ENCODE measurements around the gene IL12RB2.
A peak's percentile ranks its signal among the peaks of the same experiment; 100 is the strongest.
"Not testable (repeated sequence)": the region's sequence is repeated elsewhere in the genome, so short reads cannot be mapped to it uniquely, and the experiment has no call there.

The IL12RB2 gene

DNA sequence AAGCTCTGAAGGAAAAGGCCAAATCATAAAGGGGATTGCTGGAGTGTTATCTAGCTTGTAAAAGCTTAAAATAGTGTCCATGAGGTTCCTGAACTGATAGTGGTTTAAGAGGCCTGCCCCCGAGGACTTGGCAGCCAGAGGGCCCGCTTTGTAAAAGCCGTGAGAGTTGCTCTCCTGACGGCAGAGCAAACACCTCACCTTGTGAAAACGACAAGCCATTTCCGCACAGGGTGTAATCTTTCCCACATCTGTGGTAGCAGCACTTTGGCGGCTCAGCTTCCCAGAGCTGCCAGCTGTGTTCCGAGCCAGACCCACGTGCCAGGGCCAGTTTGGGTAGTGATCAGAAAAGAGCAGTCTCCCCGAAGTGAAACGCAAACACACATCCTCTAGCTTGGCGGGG, 85.6 kb downstream of the IL12RB2 start:
- no peaks in the 10 kb centered on the region for H3K79me2 ChIP-seq (ENCODE audit: control insufficient read depth, insufficient read depth, low read length)
- no peak overlapping the region for H3K23ac ChIP-seq (ENCODE audit: low read length)
- H3K27me3 ChIP-seq (ENCODE audit: insufficient read depth, low read length, poor library complexity): no peaks in the 10 kb centered on the region
- H3K4ac ChIP-seq (ENCODE audit: low read depth, low read length): no peak overlapping the region
- no peaks in the 10 kb centered on the region for H3K79me1 ChIP-seq (ENCODE audit: low read length)
- peaks cover 2% of the 10 kb centered on the region for H3K4me1 ChIP-seq (ENCODE audit: control insufficient read depth, low read depth, low read length)
- H3K4me2 ChIP-seq (ENCODE audit: low read length): no peak overlapping the region
- no peak overlapping the region for H3K27ac ChIP-seq (ENCODE audit: low read depth, low read length)
- peak; percentile 43 for DNase-seq
- H3K4me3 ChIP-seq (ENCODE audit: low read length): no peak overlapping the region
- no CpG with 5 or more reads among the region's 12 CpGs for WGBS (ENCODE audit: extremely low coverage, insufficient coverage, low lambda C conversion rate)
- H4K5ac ChIP-seq (ENCODE audit: low read length): no peak overlapping the region
- no peak overlapping the region for H2BK5ac ChIP-seq (ENCODE audit: low read length)
- no peak overlapping the region for H2BK15ac ChIP-seq (replicated peaks; ENCODE audit: low read depth)
- no peaks in the 10 kb centered on the region for H3K36me3 ChIP-seq (ENCODE audit: control insufficient read depth, insufficient read depth, low read length)
- H4K8ac ChIP-seq (ENCODE audit: low read depth, low read length): no peak overlapping the region
- H3K56ac ChIP-seq (ENCODE audit: low read length): no peak overlapping the region
- H3K18ac ChIP-seq (ENCODE audit: low read length): no peak overlapping the region
- H3K9ac ChIP-seq (ENCODE audit: low read length): no peak overlapping the region
- no peak overlapping the region for H2AK5ac ChIP-seq (ENCODE audit: low read length)
- no peak overlapping the region for H2BK120ac ChIP-seq (ENCODE audit: low read depth, low read length)

DNA sequence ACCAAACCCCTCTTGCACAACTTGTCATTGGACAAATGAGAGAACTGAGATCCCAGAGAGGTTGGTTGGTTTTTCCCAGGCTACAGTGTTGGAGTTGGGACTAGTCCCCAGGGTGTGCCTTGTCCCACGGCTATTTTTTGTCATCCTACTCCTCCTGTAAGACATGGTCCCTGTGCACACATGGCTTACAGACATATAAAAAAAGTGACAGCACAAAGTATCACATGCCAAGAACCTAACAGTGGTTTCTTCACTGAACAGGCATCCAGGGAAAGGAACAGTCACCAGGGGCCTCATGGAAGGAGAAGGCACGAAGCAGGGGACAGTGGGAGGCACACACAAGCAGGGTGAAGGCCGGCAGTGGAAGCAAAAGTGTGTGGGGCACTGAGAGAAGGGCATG, 86.1 kb downstream of the IL12RB2 start:
- no peak overlapping the region for H3K56ac ChIP-seq (ENCODE audit: low read length)
- no peak overlapping the region for H3K4me3 ChIP-seq (ENCODE audit: low read length)
- H2BK15ac ChIP-seq (replicated peaks; ENCODE audit: low read depth): no peak overlapping the region
- H3K4me2 ChIP-seq (ENCODE audit: low read length): no peak overlapping the region
- H3K27me3 ChIP-seq (ENCODE audit: insufficient read depth, low read length, poor library complexity): no peaks in the 10 kb centered on the region
- no peaks in the 10 kb centered on the region for H3K79me2 ChIP-seq (ENCODE audit: control insufficient read depth, insufficient read depth, low read length)
- H3K79me1 ChIP-seq (ENCODE audit: low read length): no peaks in the 10 kb centered on the region
- H3K18ac ChIP-seq (ENCODE audit: low read length): no peak overlapping the region
- H2BK120ac ChIP-seq (ENCODE audit: low read depth, low read length): no peak overlapping the region
- no peak overlapping the region for H2AK5ac ChIP-seq (ENCODE audit: low read length)
- H4K8ac ChIP-seq (ENCODE audit: low read depth, low read length): no peak overlapping the region
- no peak for DNase-seq
- H2BK5ac ChIP-seq (ENCODE audit: low read length): no peak overlapping the region
- H3K4me1 ChIP-seq (ENCODE audit: control insufficient read depth, low read depth, low read length): peaks cover 2% of the 10 kb centered on the region
- H3K36me3 ChIP-seq (ENCODE audit: control insufficient read depth, insufficient read depth, low read length): no peaks in the 10 kb centered on the region
- no CpG with 5 or more reads among the region's 3 CpGs for WGBS (ENCODE audit: extremely low coverage, insufficient coverage, low lambda C conversion rate)
- H3K4ac ChIP-seq (ENCODE audit: low read depth, low read length): no peak overlapping the region
- H4K5ac ChIP-seq (ENCODE audit: low read length): no peak overlapping the region
- no peak overlapping the region for H3K23ac ChIP-seq (ENCODE audit: low read length)
- no peak overlapping the region for H3K27ac ChIP-seq (ENCODE audit: low read depth, low read length)
- H3K9ac ChIP-seq (ENCODE audit: low read length): no peak overlapping the region

GRCh38 chr1:67394548-67394947, 86.9 kb downstream of the IL12RB2 start:
- H3K18ac ChIP-seq (ENCODE audit: low read length): no peak overlapping the region
- no peak overlapping the region for H3K4me3 ChIP-seq (ENCODE audit: low read length)
- no peak overlapping the region for H3K4me2 ChIP-seq (ENCODE audit: low read length)
- H3K4ac ChIP-seq (ENCODE audit: low read depth, low read length): no peak overlapping the region
- H2AK5ac ChIP-seq (ENCODE audit: low read length): no peak overlapping the region
- H3K79me1 ChIP-seq (ENCODE audit: low read length): no peaks in the 10 kb centered on the region
- no peak overlapping the region for H2BK5ac ChIP-seq (ENCODE audit: low read length)
- no peak for DNase-seq
- H3K9ac ChIP-seq (ENCODE audit: low read length): no peak overlapping the region
- H4K5ac ChIP-seq (ENCODE audit: low read length): no peak overlapping the region
- H2BK15ac ChIP-seq (replicated peaks; ENCODE audit: low read depth): no peak overlapping the region
- no peaks in the 10 kb centered on the region for H3K79me2 ChIP-seq (ENCODE audit: control insufficient read depth, insufficient read depth, low read length)
- no peak overlapping the region for H3K56ac ChIP-seq (ENCODE audit: low read length)
- H3K27me3 ChIP-seq (ENCODE audit: insufficient read depth, low read length, poor library complexity): no peaks in the 10 kb centered on the region
- H3K36me3 ChIP-seq (ENCODE audit: control insufficient read depth, insufficient read depth, low read length): no peaks in the 10 kb centered on the region
- no peak overlapping the region for H3K23ac ChIP-seq (ENCODE audit: low read length)
- no peak overlapping the region for H3K27ac ChIP-seq (ENCODE audit: low read depth, low read length)
- no CpG with 5 or more reads among the region's 4 CpGs for WGBS (ENCODE audit: extremely low coverage, insufficient coverage, low lambda C conversion rate)
- H2BK120ac ChIP-seq (ENCODE audit: low read depth, low read length): no peak overlapping the region
- no peak overlapping the region for H4K8ac ChIP-seq (ENCODE audit: low read depth, low read length)
- peaks cover 2% of the 10 kb centered on the region for H3K4me1 ChIP-seq (ENCODE audit: control insufficient read depth, low read depth, low read length)

DNA sequence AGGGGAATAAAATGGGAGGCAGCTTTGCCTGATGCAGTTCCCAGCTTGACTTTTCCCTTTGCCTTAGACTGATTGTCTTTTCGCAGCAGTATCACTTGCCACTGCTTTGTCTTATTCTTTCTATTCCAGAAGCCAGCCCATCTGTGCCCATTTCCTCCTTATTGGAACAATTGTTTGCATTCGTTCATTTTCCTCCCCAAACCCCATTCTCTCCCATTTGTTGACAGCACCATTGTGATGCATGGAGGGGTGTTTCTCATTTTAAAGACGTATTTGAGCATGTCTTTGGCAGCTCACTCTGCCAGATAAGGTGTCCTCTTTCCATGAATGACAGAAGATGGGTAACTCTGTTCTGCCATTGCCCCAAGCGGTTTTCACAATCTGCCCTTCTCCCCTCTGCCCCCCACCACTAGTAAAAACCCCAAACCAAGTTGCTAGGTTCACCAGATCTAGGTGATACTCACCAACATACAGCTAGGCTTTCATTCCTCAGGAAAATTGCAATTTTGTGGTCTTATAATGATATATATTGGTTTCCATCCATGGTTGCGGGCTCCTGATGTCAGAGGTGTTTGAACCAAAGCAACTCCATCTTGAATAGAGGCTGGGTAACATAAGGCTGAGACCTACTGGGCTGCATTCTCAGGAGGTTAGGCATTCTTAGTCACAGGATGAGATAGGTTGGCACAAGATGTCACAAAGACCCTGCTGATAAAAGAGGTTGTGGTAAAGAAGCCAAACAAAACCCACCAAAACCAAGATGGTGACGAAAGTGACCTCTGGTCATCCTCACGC, 91.7 kb downstream of the IL12RB2 start:
- Histone ChIP-seq H3K27ac (ENCODE audit: low read depth, low read length) (no peak overlapping the region), H3K79me1 (ENCODE audit: low read length) (no peaks in the 10 kb centered on the region), H3K18ac (ENCODE audit: low read length) (no peak overlapping the region), H4K8ac (ENCODE audit: low read depth, low read length) (no peak overlapping the region), H3K4me2 (ENCODE audit: low read length) (no peak overlapping the region), H3K4me1 (ENCODE audit: control insufficient read depth, low read depth, low read length) (no peaks in the 10 kb centered on the region), H2AK5ac (ENCODE audit: low read length) (no peak overlapping the region), H2BK120ac (ENCODE audit: low read depth, low read length) (no peak overlapping the region), H3K79me2 (ENCODE audit: control insufficient read depth, insufficient read depth, low read length) (no peaks in the 10 kb centered on the region), H3K23ac (ENCODE audit: low read length) (no peak overlapping the region), H4K5ac (ENCODE audit: low read length) (no peak overlapping the region), H3K4ac (ENCODE audit: low read depth, low read length) (no peak overlapping the region), H3K4me3 (ENCODE audit: low read length) (no peak overlapping the region), H3K36me3 (ENCODE audit: control insufficient read depth, insufficient read depth, low read length) (no peaks in the 10 kb centered on the region), H3K9ac (ENCODE audit: low read length) (no peak overlapping the region), H3K27me3 (ENCODE audit: insufficient read depth, low read length, poor library complexity) (no peaks in the 10 kb centered on the region), H2BK5ac (ENCODE audit: low read length) (no peak overlapping the region), H3K56ac (ENCODE audit: low read length) (no peak overlapping the region), H2BK15ac (replicated peaks; ENCODE audit: low read depth) (no peak overlapping the region)
- DNase-seq: no peak
- WGBS (ENCODE audit: extremely low coverage, insufficient coverage, low lambda C conversion rate): no CpG with 5 or more reads among the region's 7 CpGs

- WGBS (ENCODE audit: extremely low coverage, insufficient coverage, low lambda C conversion rate): no CpG with 5 or more reads among the region's 12 CpGs
- H3K27me3 ChIP-seq (ENCODE audit: insufficient read depth, low read length, poor library complexity); H3K4me2 ChIP-seq (ENCODE audit: low read length); H3K4ac ChIP-seq (ENCODE audit: low read depth, low read length); H3K23ac ChIP-seq (ENCODE audit: low read length); H3K36me3 ChIP-seq (ENCODE audit: control insufficient read depth, insufficient read depth, low read length); H2BK5ac ChIP-seq (ENCODE audit: low read length); H3K9ac ChIP-seq (ENCODE audit: low read length); H3K79me1 ChIP-seq (ENCODE audit: low read length); H3K79me2 ChIP-seq (ENCODE audit: control insufficient read depth, insufficient read depth, low read length); H3K27ac ChIP-seq (ENCODE audit: low read depth, low read length); H2BK120ac ChIP-seq (ENCODE audit: low read depth, low read length); H3K4me3 ChIP-seq (ENCODE audit: low read length); H4K5ac ChIP-seq (ENCODE audit: low read length); H4K8ac ChIP-seq (ENCODE audit: low read depth, low read length); H3K4me1 ChIP-seq (ENCODE audit: control insufficient read depth, low read depth, low read length); H2AK5ac ChIP-seq (ENCODE audit: low read length); H3K18ac ChIP-seq (ENCODE audit: low read length); H2BK15ac ChIP-seq (replicated peaks; ENCODE audit: low read depth); H3K56ac ChIP-seq (ENCODE audit: low read length): not testable (repeated sequence)
- peak; percentile 73 for DNase-seq
These were observed 92.5 kb downstream of the IL12RB2 start for GRCh38 chr1:67400029-67400786.
